ENCODE results near the gene MRPS14. TPM values are rescaled to one million over a fixed set of nuclear protein-coding genes. Genes with fewer than 3 reads are reported as not detected.
A peak's percentile ranks its signal among the peaks of the same experiment; 100 is the strongest.

MRPS14 gene
- total RNA-seq, 1 donor from 2014 or later = 29.5 TPM

GRCh38 chr1:174991473-174991872, 31.8 kb downstream of the MRPS14 start:
- intact Hi-C loops (cut with micrococcal nuclease) = no loop called here
- DNase-seq = no peak

GRCh38 chr1:174990382-174990999, 32.7 kb downstream of the MRPS14 start:
- DNase-seq = no peak
- ATAC-seq = peak; percentile 81
- intact Hi-C loops (cut with micrococcal nuclease) = no loop called here

More at GRCh38 chr1:174991473-174991872, 31.8 kb downstream of the MRPS14 start:
- no peak for ATAC-seq

GRCh38 chr1:174989536-174990220, 33.5 kb downstream of the MRPS14 start:
- intact Hi-C loops (cut with micrococcal nuclease) = no loop called here
- DNase-seq (peak; percentile 44), ATAC-seq (peak; percentile 69)

- DNase-seq (no peak), ATAC-seq (no peak)
- intact Hi-C loops (cut with micrococcal nuclease) = no loop called here
Observed at GRCh38 chr1:174988986-174989385, 34.2 kb downstream of the MRPS14 start.

GRCh38 chr1:174988539-174988938, 34.7 kb downstream of the MRPS14 start:
- ATAC-seq (no peak), DNase-seq (no peak)
- intact Hi-C loops (cut with micrococcal nuclease) = no loop called here

- ATAC-seq = no peak
- intact Hi-C loops (cut with micrococcal nuclease) = no loop called here
- DNase-seq = no peak
Observed at GRCh38 chr1:174984952-174985351, 38.3 kb downstream of the MRPS14 start.

- intact Hi-C loops (cut with micrococcal nuclease) = loop anchor here (2.0 kb wide), 1 partner anchor 212 kb away; no protein-coding TSS in a partner anchor
- no peak for ATAC-seq
- no peak for DNase-seq
Observed at GRCh38 chr1:174982971-174983689, 40.1 kb downstream of the MRPS14 start.

GRCh38 chr1:174976436-174977108, 46.7 kb downstream of the MRPS14 start:
- peak; percentile 68 for ATAC-seq
- intact Hi-C loops (cut with micrococcal nuclease) = no loop called here
- no peak for DNase-seq

- ATAC-seq = no peak
- intact Hi-C loops (cut with micrococcal nuclease) = no loop called here
- DNase-seq = no peak
Observed at GRCh38 chr1:174975764-174976163, 47.5 kb downstream of the MRPS14 start.

GRCh38 chr1:174974711-174975119, 48.5 kb downstream of the MRPS14 start:
- DNase-seq (peak; percentile 71), ATAC-seq (peak; percentile 88)
- intact Hi-C loops (cut with micrococcal nuclease) = no loop called here

- ATAC-seq (no peak), DNase-seq (no peak)
- intact Hi-C loops (cut with micrococcal nuclease) = no loop called here
Observed at GRCh38 chr1:174971902-174972301, 51.3 kb downstream of the MRPS14 start.

- DNase-seq = no peak
- no peak for ATAC-seq
- intact Hi-C loops (cut with micrococcal nuclease) = no loop called here
Observed at GRCh38 chr1:174971466-174971865, 51.8 kb downstream of the MRPS14 start.

GRCh38 chr1:174969977-174970376, 53.2 kb downstream of the MRPS14 start:
- ATAC-seq (no peak), DNase-seq (no peak)
- intact Hi-C loops (cut with micrococcal nuclease) = no loop called here

GRCh38 chr1:174968750-174969244, 54.4 kb downstream of the MRPS14 start:
- intact Hi-C loops (cut with micrococcal nuclease) = no loop called here
- ATAC-seq (no peak), DNase-seq (no peak)

- intact Hi-C loops (cut with micrococcal nuclease) = no loop called here
- DNase-seq (no peak), ATAC-seq (no peak)
Observed at GRCh38 chr1:174967845-174968705, 55.1 kb downstream of the MRPS14 start.

GRCh38 chr1:174966008-174966572, 57.1 kb downstream of the MRPS14 start:
- DNase-seq = no peak
- ATAC-seq = no peak
- intact Hi-C loops (cut with micrococcal nuclease) = no loop called here

GRCh38 chr1:174965362-174966007, 57.7 kb downstream of the MRPS14 start:
- DNase-seq (no peak), ATAC-seq (peak; percentile 60)
- intact Hi-C loops (cut with micrococcal nuclease) = no loop called here

GRCh38 chr1:174964972-174965361, 58.3 kb downstream of the MRPS14 start:
- DNase-seq (no peak), ATAC-seq (peak; percentile 62)
- intact Hi-C loops (cut with micrococcal nuclease) = no loop called here
